ENCODE results near the gene RCAN2.

The RCAN2 gene

DNA sequence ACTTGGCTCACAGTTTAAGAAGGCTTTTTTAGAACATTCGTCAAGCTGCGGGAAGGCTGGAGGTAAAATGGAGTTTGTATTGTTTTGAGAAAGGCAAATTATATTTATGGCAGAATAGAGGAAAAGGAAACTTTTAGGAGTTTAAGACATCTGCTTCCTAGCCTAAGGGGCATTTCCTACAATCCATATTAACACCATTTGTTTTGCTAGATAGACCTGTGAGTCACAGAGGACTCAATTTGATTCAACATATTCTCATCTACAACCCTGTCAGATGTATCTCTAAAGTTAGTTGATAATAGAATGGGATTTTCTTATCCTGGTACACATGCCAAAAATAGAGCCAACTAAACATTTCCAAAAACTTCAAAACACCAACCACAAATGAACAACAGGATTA, 35.0 kb downstream of the RCAN2 start:
- DNase-seq (ENCODE audit: low read depth, low spot score), result no peak
- in situ Hi-C loops (cut with HindIII; ENCODE audit: low sequenced_read_pairs), result no loop called here
- TF ChIP-seq, protein P1, sequence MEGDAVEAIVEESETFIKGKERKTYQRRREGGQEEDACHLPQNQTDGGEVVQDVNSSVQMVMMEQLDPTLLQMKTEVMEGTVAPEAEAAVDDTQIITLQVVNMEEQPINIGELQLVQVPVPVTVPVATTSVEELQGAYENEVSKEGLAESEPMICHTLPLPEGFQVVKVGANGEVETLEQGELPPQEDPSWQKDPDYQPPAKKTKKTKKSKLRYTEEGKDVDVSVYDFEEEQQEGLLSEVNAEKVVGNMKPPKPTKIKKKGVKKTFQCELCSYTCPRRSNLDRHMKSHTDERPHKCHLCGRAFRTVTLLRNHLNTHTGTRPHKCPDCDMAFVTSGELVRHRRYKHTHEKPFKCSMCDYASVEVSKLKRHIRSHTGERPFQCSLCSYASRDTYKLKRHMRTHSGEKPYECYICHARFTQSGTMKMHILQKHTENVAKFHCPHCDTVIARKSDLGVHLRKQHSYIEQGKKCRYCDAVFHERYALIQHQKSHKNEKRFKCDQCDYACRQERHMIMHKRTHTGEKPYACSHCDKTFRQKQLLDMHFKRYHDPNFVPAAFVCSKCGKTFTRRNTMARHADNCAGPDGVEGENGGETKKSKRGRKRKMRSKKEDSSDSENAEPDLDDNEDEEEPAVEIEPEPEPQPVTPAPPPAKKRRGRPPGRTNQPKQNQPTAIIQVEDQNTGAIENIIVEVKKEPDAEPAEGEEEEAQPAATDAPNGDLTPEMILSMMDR (IDR thresholded peaks at IDR 0.05; ENCODE audit: low read depth, low read length), result no peak
- H3K4me3 ChIP-seq (ENCODE audit: low read depth, low read length), result no peak overlapping the region

DNA sequence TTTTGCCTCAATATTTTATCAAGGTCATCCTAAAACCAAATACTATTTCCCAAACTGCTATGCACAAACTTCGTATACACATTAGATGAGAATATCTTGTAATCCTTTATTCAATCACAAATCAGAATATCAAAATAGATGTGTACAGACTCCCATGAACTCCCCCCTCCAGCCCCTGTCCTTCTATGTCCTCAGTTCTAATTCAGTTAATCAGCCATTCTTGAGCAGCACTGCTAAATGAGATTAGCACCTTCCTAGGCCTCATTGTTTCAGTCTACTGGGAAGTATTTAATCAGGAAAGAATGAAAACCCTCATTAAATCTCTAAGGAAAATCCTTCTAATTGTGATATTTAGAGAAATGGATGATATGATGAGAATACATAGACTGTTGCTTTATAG, 36.6 kb downstream of the RCAN2 start:
- no peak for DNase-seq (ENCODE audit: low read depth, low spot score)
- TF ChIP-seq, protein P1 (IDR thresholded peaks at IDR 0.05; ENCODE audit: low read depth, low read length), result no peak
- in situ Hi-C loops (cut with HindIII; ENCODE audit: low sequenced_read_pairs), result no loop called here
- no peak overlapping the region for H3K4me3 ChIP-seq (ENCODE audit: low read depth, low read length)

GRCh38 chr6:46453741-46454316, 37.4 kb downstream of the RCAN2 start:
- H3K4me3 ChIP-seq (ENCODE audit: low read depth, low read length), result no peak overlapping the region
- TF ChIP-seq, protein P1 (IDR thresholded peaks at IDR 0.05; ENCODE audit: low read depth, low read length), result no peak
- peak; percentile 33 for DNase-seq (ENCODE audit: low read depth, low spot score)
- in situ Hi-C loops (cut with HindIII; ENCODE audit: low sequenced_read_pairs), result no loop called here

DNA sequence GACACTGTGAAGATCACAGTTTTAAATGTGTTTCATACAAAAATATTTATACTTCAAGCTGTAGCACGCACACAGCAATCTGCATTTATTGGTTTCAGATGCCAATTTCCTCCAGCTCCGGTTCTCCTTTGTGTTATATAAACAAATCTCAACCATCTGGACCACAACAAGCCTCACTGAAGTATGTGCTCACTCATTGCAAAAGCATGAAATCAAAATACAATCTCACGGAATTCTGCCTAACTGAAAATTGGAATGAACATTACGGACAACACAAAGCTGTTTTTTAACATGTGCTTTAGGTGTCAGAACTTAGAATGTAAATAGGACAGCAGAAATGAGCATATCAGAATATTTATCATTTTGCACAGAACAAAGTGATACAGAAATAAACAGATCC, 38.0 kb downstream of the RCAN2 start:
- TF ChIP-seq, protein P1 (IDR thresholded peaks at IDR 0.05; ENCODE audit: low read depth, low read length), result no peak

GRCh38 chr6:46452312-46452917, 38.8 kb downstream of the RCAN2 start:
- H3K4me3 ChIP-seq (ENCODE audit: low read depth, low read length), result no peak overlapping the region
- in situ Hi-C loops (cut with HindIII; ENCODE audit: low sequenced_read_pairs), result no loop called here
- no peak for DNase-seq (ENCODE audit: low read depth, low spot score)
- TF ChIP-seq, protein P1 (IDR thresholded peaks at IDR 0.05; ENCODE audit: low read depth, low read length), result no peak

More for the DNA sequence above, 38.0 kb downstream of the RCAN2 start:
- DNase-seq (ENCODE audit: low read depth, low spot score), result peak; percentile 66
- no peak overlapping the region for H3K4me3 ChIP-seq (ENCODE audit: low read depth, low read length)
- in situ Hi-C loops (cut with HindIII; ENCODE audit: low sequenced_read_pairs), result no loop called here

GRCh38 chr6:46451343-46451742, 39.9 kb downstream of the RCAN2 start:
- TF ChIP-seq, protein P1 (IDR thresholded peaks at IDR 0.05; ENCODE audit: low read depth, low read length), result no peak
- no peak for DNase-seq (ENCODE audit: low read depth, low spot score)
- no peak overlapping the region for H3K4me3 ChIP-seq (ENCODE audit: low read depth, low read length)
- in situ Hi-C loops (cut with HindIII; ENCODE audit: low sequenced_read_pairs), result no loop called here

Data from astrocyte of the spinal cord (primary cell).